Sigmoid colon (tissue), 7 donors: ENCODE results near the gene CCL7. TPM values are rescaled to one million over a fixed set of nuclear protein-coding genes. Genes with fewer than 3 reads are reported as not detected.

Source experiments
- DNase-seq: peaks from one replicate; pipeline ENCODE4 v3.0.0-alpha.2; 2019
- H3K27ac ChIP-seq, 4 donors: fragments of 200-600 bp; sonication (generic); one replicate each; pipeline ENCODE4 v1.5.1; 2016 to 2019; ENCODE audit warnings: mild to moderate bottlenecking in 1 of 4
- H3K27me3 ChIP-seq, 3 donors: fragments of 200-600 bp; sonication (generic); one replicate each; pipeline ENCODE4 v1.5.1; 2019; ENCODE audit warnings: mild to moderate bottlenecking in 1 of 3
- H3K36me3 ChIP-seq, 4 donors: fragments of 200-600 bp; sonication (generic); one replicate each; pipeline ENCODE4 v1.5.1; 2016 to 2019
- H3K4me1 ChIP-seq, 4 donors: fragments of 200-600 bp; sonication (generic); one replicate each; pipeline ENCODE4 v1.5.1; 2017 to 2019
- H3K4me3 ChIP-seq, 4 donors: fragments of 200-600 bp; sonication (generic); one replicate each; pipeline ENCODE4 v1.5.1; 2017 to 2019; ENCODE audit warnings: mild to moderate bottlenecking in 2 of 4, moderate library complexity in 1 of 4
- H3K9me3 ChIP-seq, 4 donors: fragments of 200-600 bp in 3 of 4; sonication (generic) in 3 of 4; one replicate each; pipeline versions ENCODE4 v1.5.1 to v1.6.1; 2013 to 2019
- CTCF ChIP-seq, 4 experiments: fragments of 450-650 bp in 3 of 4; fragments of 200-600 bp in 1 of 4; IDR thresholded peaks; one replicate each; pipeline ENCODE4 v1.5.1; 2016 to 2019; ENCODE audit warnings: antibody characterized with exemption in 4 of 4, mild to moderate bottlenecking in 3 of 4, moderate library complexity in 2 of 4
- EP300 ChIP-seq, 4 donors: sonication (generic); formaldehyde crosslinking; IDR thresholded peaks; one replicate each; pipeline ENCODE4 v1.6.1; 2017; ENCODE audit warnings: antibody characterized with exemption in 4 of 4
- POLR2A ChIP-seq, 2 donors: fragments of 450-650 bp; IDR thresholded peaks; one replicate each; pipeline ENCODE4 v1.6.1; 2016; ENCODE audit warnings: antibody characterized with exemption in 2 of 2, mild to moderate bottlenecking in 2 of 2, moderate library complexity in 2 of 2
- POLR2AphosphoS5 ChIP-seq, 4 donors: sonication (generic); formaldehyde crosslinking; IDR thresholded peaks; one replicate each; pipeline ENCODE4 v1.6.1; 2017; ENCODE audit warnings: antibody characterized with exemption in 4 of 4
- WGBS, 2 donors: extraction: QIAGEN DNeasy Blood & Tissue Kit; methylation state at CpG; one replicate each; pipeline ENCODE4 v1.1.7; 2013; 5-methylcytosine and 5-hydroxymethylcytosine counted together
- intact Hi-C: fragments of 100-400 bp; cut with DNase I; formaldehyde crosslinking; loops from one replicate; pipeline ENCODE4 v1.15.1; 2023
- polyA plus RNA-seq, 3 donors: library from polyadenylated mRNA; stranded (reverse); fragments of 200-250 nt; gene quantifications; one replicate each; pipeline ENCODE4 v1.2.3, GENCODE V29; 2013
- total RNA-seq, 4 donors: library from RNA; depleted of rRNA; stranded (reverse); fragments of >200 nt; gene quantifications; one replicate each; pipeline ENCODE4 v1.1.0, GENCODE V29; 2016
- donor health status: healthy with polysubstance abuse.
- donor health status: Bipolar disorder and iron deficiency.
- donor health status: healthy.

Gene CCL7
- total and polyA plus RNA-seq, 7 donors = 0.13 TPM; not detected in 6

DNA sequence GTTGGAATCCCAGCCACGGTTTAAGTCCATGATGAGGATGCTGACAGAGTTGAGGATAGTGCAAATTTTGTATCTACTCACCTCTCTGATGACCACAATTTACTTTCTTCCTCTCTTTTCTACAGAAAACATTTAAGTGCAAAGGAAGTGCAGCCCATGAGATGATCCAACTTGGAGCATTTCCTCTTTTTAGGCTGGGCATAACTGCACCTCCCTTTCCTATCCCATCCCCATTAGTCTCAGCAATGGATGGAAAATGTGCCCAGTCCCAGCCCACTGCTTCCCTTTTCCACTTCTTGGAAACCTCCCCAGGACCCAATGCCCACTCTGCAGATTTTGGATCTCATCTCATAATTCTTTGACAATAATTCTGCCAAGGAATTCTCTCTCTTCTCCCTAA, 32.6 kb downstream of the CCL7 start:
- intact Hi-C loops = loop anchor here (5.0 kb wide), 1 partner anchor 50 kb away; no protein-coding TSS in a partner anchor
- H3K4me1 ChIP-seq = peaks cover 0 to 42% (median 37%) of the 10 kb centered on the region in 4 donors
- 76 to 77% methylated on average over 1 of the region's 1 CpG for WGBS, 2 donors

DNA sequence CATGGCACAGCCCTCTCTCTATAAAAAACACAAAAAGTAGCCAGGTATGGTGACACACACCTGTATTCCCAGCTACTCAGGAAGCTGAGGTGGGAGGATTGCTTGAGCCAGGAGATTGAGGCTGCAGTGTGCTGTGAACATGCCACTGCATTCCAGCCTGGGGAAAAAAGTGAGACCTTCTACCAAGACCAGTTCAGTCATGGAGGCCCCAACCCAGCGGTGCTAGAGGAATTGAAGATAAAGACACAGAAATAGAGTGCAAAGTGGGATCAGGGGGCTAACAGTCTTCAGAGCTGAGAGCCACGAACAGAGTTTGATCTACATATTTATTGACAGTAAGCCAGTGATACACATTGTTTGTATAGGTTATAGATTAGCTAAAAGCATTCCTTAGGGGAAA, 33.6 kb downstream of the CCL7 start:
- Histone ChIP-seq H3K4me3 (no peak overlapping the region), H3K27ac (no peak overlapping the region), H3K36me3 (no peaks in the 10 kb centered on the region), H3K27me3 (no peaks in the 10 kb centered on the region), H3K4me1 (peaks cover 0 to 46% (median 38%) of the 10 kb centered on the region in 4 donors), H3K9me3 (no peaks in the 10 kb centered on the region)
- DNase-seq = no peak
- TF ChIP-seq POLR2AphosphoS5 (IDR thresholded peaks at IDR 0.05) = no peak
- no peak for TF ChIP-seq EP300 (IDR thresholded peaks at IDR 0.05)
- TF ChIP-seq CTCF (IDR thresholded peaks at IDR 0.05) = no peak
- TF ChIP-seq POLR2A (IDR thresholded peaks at IDR 0.05) = no peak
- WGBS, 2 donors = 57 to 82% methylated on average over 2 of the region's 2 CpGs
- intact Hi-C loops = loop anchor here (5.0 kb wide), 1 partner anchor 51 kb away; no protein-coding TSS in a partner anchor

More for the DNA sequence above, 32.6 kb downstream of the CCL7 start:
- TF ChIP-seq POLR2A (IDR thresholded peaks at IDR 0.05) (no peak), EP300 (IDR thresholded peaks at IDR 0.05) (no peak), CTCF (IDR thresholded peaks at IDR 0.05) (no peak), POLR2AphosphoS5 (IDR thresholded peaks at IDR 0.05) (no peak)
- H3K36me3 ChIP-seq = no peaks in the 10 kb centered on the region
- H3K9me3 ChIP-seq = no peaks in the 10 kb centered on the region
- no peak for DNase-seq
- H3K27me3 ChIP-seq = no peaks in the 10 kb centered on the region
- H3K4me3 ChIP-seq = no peak overlapping the region
- no peak overlapping the region for H3K27ac ChIP-seq

DNA sequence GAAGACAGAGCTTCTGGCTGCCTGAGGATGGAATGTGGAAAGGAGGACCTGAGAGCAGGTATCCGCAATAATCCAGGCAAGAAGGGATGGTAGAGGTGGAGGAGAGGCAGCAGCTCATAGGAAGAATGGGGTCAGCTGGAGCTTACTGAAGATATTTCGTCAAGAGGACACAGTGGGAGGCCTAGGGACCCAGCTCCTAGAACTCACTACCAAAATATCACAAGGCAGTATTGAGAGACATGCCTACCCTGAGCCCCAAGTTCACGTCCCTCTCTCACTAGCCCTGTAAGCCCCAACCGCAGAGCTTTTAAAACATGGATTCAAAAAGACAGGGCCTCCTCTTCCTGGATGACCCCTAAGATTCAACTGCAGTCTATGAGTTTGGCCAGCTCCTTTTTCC, 35.0 kb downstream of the CCL7 start:
- H3K4me3 ChIP-seq = no peak overlapping the region
- TF ChIP-seq EP300 (IDR thresholded peaks at IDR 0.05) (no peak), POLR2A (IDR thresholded peaks at IDR 0.05) (no peak), POLR2AphosphoS5 (IDR thresholded peaks at IDR 0.05) (no peak), CTCF (IDR thresholded peaks at IDR 0.05) (no peak)
- WGBS, 2 donors = 90 to 95% methylated on average over 4 of the region's 4 CpGs
- no peak for DNase-seq
- intact Hi-C loops = no loop called here
- H3K27ac ChIP-seq = no peak overlapping the region
- no peaks in the 10 kb centered on the region for H3K27me3 ChIP-seq
- H3K36me3 ChIP-seq = no peaks in the 10 kb centered on the region
- peaks cover 0 to 36% (median 29%) of the 10 kb centered on the region in 4 donors for H3K4me1 ChIP-seq
- no peaks in the 10 kb centered on the region for H3K9me3 ChIP-seq

- Histone ChIP-seq H3K27me3 (no peaks in the 10 kb centered on the region), H3K27ac (no peak overlapping the region), H3K4me3 (no peak overlapping the region), H3K36me3 (no peaks in the 10 kb centered on the region), H3K9me3 (no peaks in the 10 kb centered on the region), H3K4me1 (peaks cover 0 to 31% (median 23%) of the 10 kb centered on the region in 4 donors)
- TF ChIP-seq POLR2AphosphoS5 (IDR thresholded peaks at IDR 0.05) (no peak), CTCF (IDR thresholded peaks at IDR 0.05) (no peak), EP300 (IDR thresholded peaks at IDR 0.05) (no peak), POLR2A (IDR thresholded peaks at IDR 0.05) (no peak)
- intact Hi-C loops = loop anchor here (2.0 kb wide), 1 partner anchor 105 kb away; no protein-coding TSS in a partner anchor
- DNase-seq = no peak
Observed at GRCh38 chr17:34305606-34306005, 35.6 kb downstream of the CCL7 start.

DNA sequence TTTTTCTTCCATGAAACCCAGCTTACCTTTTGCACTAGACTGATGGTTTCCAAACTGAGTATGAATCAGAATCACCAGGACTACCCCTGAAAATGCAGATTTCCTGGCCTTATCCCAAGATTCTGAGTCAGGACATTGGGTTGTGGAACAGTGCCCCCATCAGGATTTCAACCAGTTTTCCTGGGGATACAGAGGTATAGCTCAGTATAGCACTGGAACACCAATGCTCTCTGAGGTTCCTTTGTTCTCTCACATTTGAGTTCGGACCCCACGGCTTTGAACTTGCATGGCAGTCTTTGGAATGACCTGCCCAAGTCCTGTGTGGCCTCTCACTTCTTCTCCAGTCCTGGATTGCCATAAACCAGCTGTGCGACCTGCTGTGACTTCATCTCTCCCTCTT, 36.4 kb downstream of the CCL7 start:
- H3K36me3 ChIP-seq = no peaks in the 10 kb centered on the region
- WGBS, 2 donors = 61 to 81% methylated on average over 3 of the region's 3 CpGs
- H3K27me3 ChIP-seq = no peaks in the 10 kb centered on the region
- H3K27ac ChIP-seq = no peak overlapping the region
- TF ChIP-seq CTCF (IDR thresholded peaks at IDR 0.05) (peak in 3 of 4 experiments; percentile 13 to 52 (median 40)), EP300 (IDR thresholded peaks at IDR 0.05) (no peak)
- intact Hi-C loops = loop anchor here (2.0 kb wide), 1 partner anchor 106 kb away; no protein-coding TSS in a partner anchor
- no peak overlapping the region for H3K4me3 ChIP-seq
- no peak for DNase-seq
- H3K9me3 ChIP-seq = no peaks in the 10 kb centered on the region
- peaks cover 0 to 22% (median 15%) of the 10 kb centered on the region in 4 donors for H3K4me1 ChIP-seq
